CD4-positive, CD25-positive, alpha-beta regulatory T cell (primary cell): ENCODE results near the gene THAP4. TPM values are rescaled to one million over a fixed set of nuclear protein-coding genes. Genes with fewer than 3 reads are reported as not detected.

Experiments
- polyA plus RNA-seq, 4 donors: library from polyadenylated mRNA; unstranded; fragments of 300-500 nt; fragmentation: Illumina TruSeq; gene quantifications; one replicate each; pipeline ENCODE4 v1.2.3, GENCODE V29; 2021
- total RNA-seq: library from RNA; stranded (reverse); gene quantifications from one replicate; pipeline ENCODE4 v1.2.3, GENCODE V29; 2022

The THAP4 gene
- total and polyA plus RNA-seq, 5 donors from 2014 or later = 37.5 to 47.8 (median 40.0) TPM

Other genes starting within 250 kb of the THAP4 start
- 117 TPM for gene STK25, start 128.6 kb downstream of the THAP4 start, total RNA-seq
- gene STK25, start 128.6 kb downstream of the THAP4 start, polyA plus RNA-seq = 10 to 100 TPM; 79.7 to 99.6 (median 86.5) TPM
- not detected for gene BOK, start 78.4 kb downstream of the THAP4 start, total RNA-seq
- not detected for gene BOK, start 78.4 kb downstream of the THAP4 start, polyA plus RNA-seq
- 158 TPM for gene ATG4B, start 535 bp upstream of the THAP4 start, total RNA-seq
- 10 to 100 TPM; 43.7 to 59.6 (median 56.2) TPM for gene ATG4B, start 535 bp upstream of the THAP4 start, polyA plus RNA-seq
- gene DTYMK, start 49.7 kb upstream of the THAP4 start, total RNA-seq = 13.1 TPM
- gene DTYMK, start 49.7 kb upstream of the THAP4 start, polyA plus RNA-seq = 10 to 100 TPM; 32.2 to 45.6 (median 39.9) TPM
- 64.8 TPM for gene ING5, start 64.9 kb upstream of the THAP4 start, total RNA-seq
- gene ING5, start 64.9 kb upstream of the THAP4 start, polyA plus RNA-seq = 10 to 100 TPM; 16.7 to 27.3 (median 19.1) TPM
- gene D2HGDH, start 97.5 kb upstream of the THAP4 start, total RNA-seq = 38.4 TPM
- gene D2HGDH, start 97.5 kb upstream of the THAP4 start, polyA plus RNA-seq = 1 to 10 TPM in 3 of 4 donors, under 1 TPM in 1; 0.73 to 3.7 (median 3.0) TPM
- 1.1 TPM for gene GAL3ST2, start 139.7 kb upstream of the THAP4 start, total RNA-seq
- not detected for gene GAL3ST2, start 139.7 kb upstream of the THAP4 start, polyA plus RNA-seq
- 3.8 TPM for gene NEU4, start 172.0 kb upstream of the THAP4 start, total RNA-seq
- gene NEU4, start 172.0 kb upstream of the THAP4 start, polyA plus RNA-seq = under 1 TPM in 2 of 4 donors, not detected in 2; 0.16 to 0.67 TPM
- gene PDCD1, start 221.7 kb upstream of the THAP4 start, total RNA-seq = 12.3 TPM
- gene PDCD1, start 221.7 kb upstream of the THAP4 start, polyA plus RNA-seq = 1 to 10 TPM; 6.0 to 8.6 (median 6.6) TPM
- gene RTP5, start 232.6 kb upstream of the THAP4 start, total RNA-seq = 0.44 TPM
- gene RTP5, start 232.6 kb upstream of the THAP4 start, polyA plus RNA-seq = not detected